GM19455 (cell line): ENCODE results near the gene VTA1.
"Not testable (repeated sequence)": the region's sequence is repeated elsewhere in the genome, so short reads cannot be mapped to it uniquely, and the experiment has no call there.

Source experiments
- ATAC-seq: cut with Tn5 transposase; IDR thresholded peaks from one replicate; pipeline ENCODE4 v1.9.1; 2021; ENCODE audit not compliant: unreplicated experiment

VTA1 gene

DNA sequence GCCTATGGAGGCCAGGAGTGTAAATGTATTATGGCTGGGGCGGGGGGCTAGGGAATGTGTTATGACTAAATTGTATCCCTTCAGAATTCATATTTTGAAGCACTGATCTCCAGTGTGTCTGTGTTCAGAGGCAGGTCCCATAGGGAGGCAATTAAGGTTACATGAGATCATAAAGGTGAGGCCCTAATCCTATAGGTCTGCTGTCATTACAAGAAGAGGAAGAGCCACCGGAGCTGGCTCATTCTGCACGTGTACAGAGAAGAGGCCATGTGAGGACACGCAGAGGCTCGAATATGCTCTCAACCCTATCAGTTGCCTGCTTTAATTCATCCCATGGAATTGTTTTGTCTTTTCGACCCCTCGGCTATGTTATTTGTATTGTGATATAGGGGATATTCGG, 76.9 kb downstream of the VTA1 start:
- ATAC-seq: no peak

DNA sequence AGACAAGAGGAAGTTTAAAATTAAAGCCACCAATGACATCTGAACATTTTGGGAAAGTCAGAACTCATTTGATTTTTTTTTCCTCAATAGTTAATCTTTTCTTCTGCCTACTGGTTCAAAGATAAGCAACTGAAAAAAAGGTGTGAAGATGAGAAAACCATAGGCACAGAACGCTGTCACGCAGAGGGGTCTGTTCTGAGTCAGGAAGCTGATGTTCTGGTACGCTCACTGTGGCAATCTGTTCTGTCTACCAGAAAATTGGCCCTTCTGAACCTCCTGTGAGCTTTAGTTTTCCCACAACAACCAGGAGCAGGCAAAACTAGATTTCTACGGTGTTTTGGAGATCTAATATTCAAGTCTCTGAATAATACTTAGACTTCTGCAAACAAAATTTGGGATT, 78.1 kb downstream of the VTA1 start:
- ATAC-seq: no peak

GRCh38 chr6:142225552-142225951, 78.5 kb downstream of the VTA1 start:
- no peak for ATAC-seq

GRCh38 chr6:142226731-142227130, 79.7 kb downstream of the VTA1 start:
- ATAC-seq: no peak

GRCh38 chr6:142229518-142230270, 82.6 kb downstream of the VTA1 start:
- not testable (repeated sequence) for ATAC-seq

DNA sequence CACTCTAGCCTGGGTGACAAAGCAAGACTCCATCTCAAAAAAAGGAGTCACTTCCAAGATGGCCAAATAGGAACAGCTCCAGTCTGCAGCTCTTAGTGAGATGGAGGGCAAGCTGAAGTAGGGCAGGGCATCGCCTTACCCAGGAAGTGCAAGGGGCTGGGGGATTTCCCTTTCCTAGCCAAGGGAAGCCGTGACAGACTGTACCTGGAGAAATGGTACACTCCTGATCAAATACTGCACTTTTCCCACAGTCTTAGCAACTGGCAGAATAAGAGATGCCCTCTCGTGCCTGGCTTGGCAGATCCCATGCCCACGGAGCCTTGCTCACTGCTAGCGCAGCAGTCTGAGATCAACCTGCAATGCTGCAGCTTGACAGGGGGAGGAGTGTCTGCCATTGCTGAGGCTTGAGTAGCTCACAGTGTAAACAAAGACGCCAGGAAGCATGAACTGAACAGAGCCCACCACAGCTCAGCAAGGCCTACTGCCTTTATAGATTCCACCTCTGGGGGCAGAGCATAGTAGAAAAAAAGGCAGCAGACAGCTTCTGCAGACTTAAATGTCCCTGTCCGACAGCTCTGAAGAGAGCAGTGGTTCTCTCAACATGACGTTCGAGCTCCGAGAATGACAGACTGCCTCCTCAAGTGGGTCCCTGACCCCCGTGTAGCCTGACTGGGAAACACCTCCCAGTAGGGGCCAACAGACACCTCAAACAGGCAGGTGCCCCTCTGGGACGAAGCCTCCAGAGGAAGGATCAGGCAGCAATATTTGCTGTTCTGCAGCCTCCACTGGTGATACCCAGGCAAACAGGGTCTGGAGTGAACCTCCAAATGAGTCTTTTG, 85.4 kb downstream of the VTA1 start:
- not testable (repeated sequence) for ATAC-seq

GRCh38 chr6:142233945-142234682, 87.1 kb downstream of the VTA1 start:
- ATAC-seq: no peak

DNA sequence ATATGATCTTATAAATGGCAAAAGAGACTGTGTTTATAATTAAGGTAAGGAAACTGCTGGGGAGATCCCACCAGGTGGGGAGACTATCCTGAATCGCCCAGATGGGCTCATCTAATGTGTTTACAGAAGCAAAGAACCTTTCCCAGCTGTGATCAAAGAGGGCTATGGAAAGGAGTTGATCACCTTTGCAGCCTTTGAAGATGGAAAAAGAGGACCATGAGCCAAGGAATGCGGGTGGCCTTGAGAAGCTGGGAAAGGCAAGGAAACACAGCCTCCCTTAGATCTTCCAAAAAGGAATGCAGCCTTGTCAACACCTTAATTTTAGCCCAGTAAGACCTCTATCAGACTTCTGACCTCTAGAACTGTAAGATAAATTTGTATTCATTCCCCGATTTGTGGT, 88.2 kb downstream of the VTA1 start:
- no peak for ATAC-seq

DNA sequence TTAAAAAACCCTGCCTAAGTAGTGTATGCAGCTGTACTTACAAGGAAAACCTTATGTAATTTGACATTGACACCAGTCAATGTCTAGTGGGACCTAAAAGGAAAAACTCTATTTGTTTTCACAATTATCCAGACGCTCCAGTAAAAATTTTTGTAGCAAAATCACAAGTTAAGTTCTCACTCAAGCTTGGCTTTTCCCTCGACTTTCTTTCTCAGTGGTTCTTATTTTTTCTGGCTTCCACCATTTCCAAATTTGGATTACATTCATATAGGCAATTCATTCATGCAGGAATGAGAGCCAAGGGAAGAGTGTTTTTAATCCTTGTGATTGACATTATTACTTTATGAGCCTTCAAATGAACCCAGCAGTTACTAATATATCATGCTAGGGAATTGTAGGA, 88.7 kb downstream of the VTA1 start:
- no peak for ATAC-seq

DNA sequence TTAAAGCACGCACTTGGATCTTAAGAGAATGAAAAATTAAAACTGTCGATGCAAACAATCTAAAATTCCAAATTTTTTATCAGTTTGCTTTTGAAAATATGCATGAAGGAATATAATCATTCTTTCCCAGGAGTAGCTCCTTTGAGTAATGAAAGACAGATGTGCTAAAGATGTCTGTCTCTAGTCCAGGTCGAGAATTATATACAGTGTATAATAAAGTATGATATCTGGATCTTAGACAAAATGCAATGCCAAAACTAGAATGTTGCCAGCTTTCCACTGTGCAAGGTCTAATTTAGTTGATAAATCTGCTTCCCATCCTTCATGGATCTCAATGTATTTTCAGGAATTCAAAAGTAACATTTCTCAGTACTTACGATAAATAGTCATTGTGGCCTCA, 89.6 kb downstream of the VTA1 start:
- ATAC-seq: no peak

GRCh38 chr6:142238881-142239280, 91.8 kb downstream of the VTA1 start:
- ATAC-seq: no peak

- ATAC-seq: no peak
Measured at GRCh38 chr6:142240179-142240578, 93.1 kb downstream of the VTA1 start.

DNA sequence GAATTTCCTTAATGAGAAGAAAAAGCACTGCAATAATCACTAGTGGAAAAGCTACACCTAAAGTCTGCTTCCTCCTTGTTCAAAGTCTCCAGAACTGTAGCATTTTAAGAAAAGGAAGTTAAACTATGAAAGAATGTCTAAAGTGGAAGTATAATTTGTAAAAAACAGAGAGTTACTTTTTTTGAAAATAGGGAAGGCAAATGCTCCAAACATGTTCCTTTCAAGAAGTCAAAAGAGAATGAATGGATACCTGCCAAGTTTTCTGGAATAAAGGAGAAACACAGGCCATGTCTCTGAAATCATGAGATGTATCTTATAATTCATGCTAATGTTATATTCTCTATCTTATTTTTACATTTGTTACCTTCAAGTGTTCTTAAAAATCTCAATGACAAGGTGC, 94.0 kb downstream of the VTA1 start:
- ATAC-seq: no peak

GRCh38 chr6:142242269-142242668, 95.2 kb downstream of the VTA1 start:
- no peak for ATAC-seq

GRCh38 chr6:142246960-142247359, 99.9 kb downstream of the VTA1 start:
- ATAC-seq: no peak

- no peak for ATAC-seq
Measured at GRCh38 chr6:142249266-142249665, 102.2 kb downstream of the VTA1 start.

DNA sequence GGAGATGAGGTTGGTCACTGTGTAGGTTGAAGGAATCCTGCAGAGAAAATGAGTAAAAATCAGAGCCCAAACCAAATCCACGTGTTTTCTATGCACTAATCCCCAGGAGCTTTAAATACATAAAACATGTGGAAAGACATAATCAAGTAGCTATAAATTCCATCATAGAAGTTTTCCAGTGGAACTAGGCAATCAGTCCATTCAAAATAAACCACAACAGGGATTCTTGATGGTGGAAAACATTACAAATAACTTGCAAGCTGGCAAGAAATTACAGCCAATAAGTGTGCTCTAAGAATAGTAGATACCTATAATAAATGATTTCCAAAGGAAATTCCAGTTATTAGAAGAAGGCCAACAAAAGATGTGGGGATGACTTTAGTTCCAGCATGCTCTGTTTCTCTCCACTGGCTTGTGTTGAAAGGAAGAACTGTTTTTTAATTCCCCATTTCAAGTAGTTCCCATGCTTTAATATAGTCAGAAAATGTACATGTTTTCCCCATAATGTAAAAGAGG, 104.9 kb downstream of the VTA1 start:
- ATAC-seq: no peak

DNA sequence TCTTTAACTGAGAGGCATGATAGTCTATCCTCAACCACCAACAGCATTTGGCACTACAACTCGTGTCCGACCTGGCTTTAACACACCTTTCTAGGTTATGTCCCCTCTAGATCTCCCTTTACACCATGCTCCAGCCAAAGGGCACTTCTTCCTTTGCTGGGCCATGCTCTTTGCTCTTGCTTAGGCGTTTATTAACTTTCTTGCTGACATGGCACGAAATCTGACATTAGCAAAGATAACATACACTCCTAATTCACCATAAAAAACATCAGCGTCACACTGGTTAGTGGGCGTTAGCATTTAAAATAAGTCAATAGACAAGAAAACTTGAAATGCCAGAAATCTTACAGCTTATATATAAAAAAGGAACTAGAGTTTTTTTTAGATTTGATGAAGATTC, 107.5 kb downstream of the VTA1 start:
- no peak for ATAC-seq

GRCh38 chr6:142255785-142256184, 108.7 kb downstream of the VTA1 start:
- ATAC-seq: no peak

- ATAC-seq: no peak
Measured at GRCh38 chr6:142258305-142258704, 111.2 kb downstream of the VTA1 start.

DNA sequence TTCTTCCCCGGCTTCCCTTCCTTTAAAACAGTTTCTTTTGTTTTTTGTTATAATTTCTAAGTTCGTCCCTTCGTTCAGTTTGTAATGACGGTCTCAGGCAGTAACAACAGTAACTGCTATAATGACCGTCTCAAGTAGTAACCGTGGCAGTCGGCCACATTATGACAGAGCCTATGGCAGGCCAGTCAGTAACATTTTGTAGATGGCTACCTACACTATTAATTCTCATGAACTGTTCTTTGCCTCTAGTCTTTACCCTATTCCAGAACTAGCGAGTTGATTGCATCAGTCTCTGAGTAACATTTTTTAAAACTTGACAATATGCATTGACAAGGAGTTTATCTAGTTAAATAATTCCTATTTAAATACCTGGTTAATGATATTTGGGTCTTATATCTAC, 111.7 kb downstream of the VTA1 start:
- no peak for ATAC-seq
